Sigmoid colon (tissue), 4 donors: Measurements from ENCODE around the gene ARL13B.

ENCODE experiments used
- CTCF ChIP-seq, 4 experiments: fragments of 450-650 bp in 3 of 4; fragments of 200-600 bp in 1 of 4; IDR thresholded peaks; one replicate each; pipeline ENCODE4 v1.5.1; 2016 to 2019; ENCODE audit warnings: antibody characterized with exemption in 4 of 4, mild to moderate bottlenecking in 3 of 4, moderate library complexity in 2 of 4
- POLR2A ChIP-seq, 2 donors: fragments of 450-650 bp; IDR thresholded peaks; one replicate each; pipeline ENCODE4 v1.6.1; 2016; ENCODE audit warnings: antibody characterized with exemption in 2 of 2, mild to moderate bottlenecking in 2 of 2, moderate library complexity in 2 of 2
- POLR2AphosphoS5 ChIP-seq, 4 donors: sonication (generic); formaldehyde crosslinking; IDR thresholded peaks; one replicate each; pipeline ENCODE4 v1.6.1; 2017; ENCODE audit warnings: antibody characterized with exemption in 4 of 4

- no peak for TF ChIP-seq CTCF (IDR thresholded peaks at IDR 0.05)
- no peak for TF ChIP-seq POLR2AphosphoS5 (IDR thresholded peaks at IDR 0.05)
- no peak for TF ChIP-seq POLR2A (IDR thresholded peaks at IDR 0.05)
Measured at GRCh38 chr3:93991631-93992030, 11.7 kb downstream of the ARL13B start.
